GM12878 (cell line): ENCODE results near the gene HES7.

Experiments
- CHD1 ChIP-seq: IDR thresholded peaks from 2 replicates; pipeline ENCODE4 v1.6.1; 2012; ENCODE audit warnings: low read depth, low read length, improper control_type of control experiment
- SIN3A ChIP-seq: IDR thresholded peaks from 2 replicates; pipeline ENCODE4 v1.6.1; 2012; ENCODE audit warnings: low read depth, low read length, improper control_type of control experiment

DNA sequence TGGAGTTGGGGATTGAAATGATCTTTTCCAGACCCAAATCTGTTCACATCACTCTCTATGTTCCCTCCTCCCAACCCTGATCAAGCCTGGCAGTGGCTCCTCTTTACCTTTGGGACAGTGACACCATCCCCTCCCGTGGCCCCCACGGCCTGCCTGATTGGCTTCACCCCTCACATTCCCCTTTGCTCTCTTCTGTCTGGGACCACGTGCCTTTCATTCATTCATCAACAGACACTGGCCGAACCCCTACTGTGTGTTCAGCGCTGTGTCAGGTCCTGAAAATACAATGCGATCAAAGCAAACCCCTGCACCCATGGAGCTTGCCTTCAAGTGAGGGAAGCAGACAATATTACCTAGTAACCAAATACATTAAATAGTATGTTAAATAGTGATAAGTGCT, 34.2 kb downstream of the HES7 start:
- TF ChIP-seq SIN3A (no peak), CHD1 (no peak)
